ENCODE results near the gene NAV1. TPM values are rescaled to one million over a fixed set of nuclear protein-coding genes. Genes with fewer than 3 reads are reported as not detected.

The NAV1 gene
- total RNA-seq, 1 donor from 2014 or later = 44.9 TPM

DNA sequence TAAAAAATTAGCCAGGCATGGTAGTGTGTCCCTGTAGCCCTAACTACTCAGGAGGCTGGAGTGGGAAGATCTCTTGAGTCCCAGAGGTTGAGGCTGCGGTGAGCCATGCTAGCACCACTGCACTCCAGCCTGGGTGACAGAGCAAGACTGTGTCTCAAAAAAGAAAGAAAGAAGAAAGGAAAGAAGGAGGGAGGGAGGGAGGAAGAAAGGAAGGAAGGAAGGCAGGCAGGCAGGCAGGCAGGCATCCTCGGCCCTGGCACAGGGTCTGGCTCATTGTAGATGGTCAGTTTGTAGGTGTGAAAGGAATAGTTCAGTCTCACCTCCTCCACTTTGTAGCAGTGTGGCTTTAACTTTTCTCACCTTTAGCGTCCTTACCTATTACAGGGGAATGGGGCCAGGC lies 25.0 kb downstream of the NAV1 start:
- TF ChIP-seq, protein P1, sequence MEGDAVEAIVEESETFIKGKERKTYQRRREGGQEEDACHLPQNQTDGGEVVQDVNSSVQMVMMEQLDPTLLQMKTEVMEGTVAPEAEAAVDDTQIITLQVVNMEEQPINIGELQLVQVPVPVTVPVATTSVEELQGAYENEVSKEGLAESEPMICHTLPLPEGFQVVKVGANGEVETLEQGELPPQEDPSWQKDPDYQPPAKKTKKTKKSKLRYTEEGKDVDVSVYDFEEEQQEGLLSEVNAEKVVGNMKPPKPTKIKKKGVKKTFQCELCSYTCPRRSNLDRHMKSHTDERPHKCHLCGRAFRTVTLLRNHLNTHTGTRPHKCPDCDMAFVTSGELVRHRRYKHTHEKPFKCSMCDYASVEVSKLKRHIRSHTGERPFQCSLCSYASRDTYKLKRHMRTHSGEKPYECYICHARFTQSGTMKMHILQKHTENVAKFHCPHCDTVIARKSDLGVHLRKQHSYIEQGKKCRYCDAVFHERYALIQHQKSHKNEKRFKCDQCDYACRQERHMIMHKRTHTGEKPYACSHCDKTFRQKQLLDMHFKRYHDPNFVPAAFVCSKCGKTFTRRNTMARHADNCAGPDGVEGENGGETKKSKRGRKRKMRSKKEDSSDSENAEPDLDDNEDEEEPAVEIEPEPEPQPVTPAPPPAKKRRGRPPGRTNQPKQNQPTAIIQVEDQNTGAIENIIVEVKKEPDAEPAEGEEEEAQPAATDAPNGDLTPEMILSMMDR (conservative IDR thresholded peaks at IDR 0.05) = no peak
- peaks cover 13% of the 10 kb centered on the region for H3K4me1 Mint-ChIP-seq (ENCODE audit: unreplicated experiment)
- DNase-seq (ENCODE audit: extremely low spot score, unreplicated experiment) = peak; percentile 27
- H3K4me3 Mint-ChIP-seq = no peak overlapping the region
- no peaks in the 10 kb centered on the region for H3K9me3 Mint-ChIP-seq
- no peaks in the 10 kb centered on the region for H3K36me3 Mint-ChIP-seq
- H3K27ac Mint-ChIP-seq = no peak overlapping the region
- no peaks in the 10 kb centered on the region for H3K27me3 Mint-ChIP-seq

DNA sequence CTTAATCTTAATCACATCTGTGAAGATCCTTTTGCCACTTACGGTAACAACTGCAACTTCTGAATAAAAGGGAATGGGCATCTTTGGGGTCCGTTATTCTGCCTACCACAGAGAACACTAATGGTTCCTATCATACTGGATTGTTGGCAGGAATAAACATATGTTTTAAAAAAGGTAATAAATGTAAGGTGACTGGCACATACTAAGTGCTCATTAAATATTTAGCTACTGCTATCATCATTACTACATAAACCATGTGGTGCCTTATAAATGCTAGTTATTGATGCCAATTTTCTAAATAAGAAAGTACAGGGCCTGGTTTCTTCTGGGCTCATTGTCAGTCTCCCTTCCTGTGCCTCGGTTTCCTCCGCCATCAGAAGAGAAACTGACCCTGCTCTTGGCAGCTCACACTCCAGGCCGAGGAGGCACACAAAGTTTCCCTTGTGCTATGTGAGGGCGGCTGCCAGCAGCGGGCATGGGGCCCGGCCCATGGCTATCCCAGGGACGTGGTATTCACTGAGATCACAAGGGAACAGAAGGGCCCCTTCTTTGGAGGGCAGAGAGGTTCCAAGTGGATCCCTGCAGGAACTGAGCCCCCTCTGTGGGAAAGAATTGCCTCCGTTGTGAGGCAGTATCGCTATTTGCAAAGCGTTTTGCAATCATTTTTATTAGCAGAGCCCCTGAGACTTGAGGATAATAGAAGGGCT lies 26.2 kb downstream of the NAV1 start:
- TF ChIP-seq, protein P1 (conservative IDR thresholded peaks at IDR 0.05) = no peak
- no peak for DNase-seq (ENCODE audit: extremely low spot score, unreplicated experiment)
- Mint-ChIP-seq H3K27me3 (no peaks in the 10 kb centered on the region), H3K27ac (no peak overlapping the region), H3K36me3 (no peaks in the 10 kb centered on the region), H3K4me3 (no peak overlapping the region), H3K9me3 (no peaks in the 10 kb centered on the region), H3K4me1 (ENCODE audit: unreplicated experiment) (peaks cover 4% of the 10 kb centered on the region)

DNA sequence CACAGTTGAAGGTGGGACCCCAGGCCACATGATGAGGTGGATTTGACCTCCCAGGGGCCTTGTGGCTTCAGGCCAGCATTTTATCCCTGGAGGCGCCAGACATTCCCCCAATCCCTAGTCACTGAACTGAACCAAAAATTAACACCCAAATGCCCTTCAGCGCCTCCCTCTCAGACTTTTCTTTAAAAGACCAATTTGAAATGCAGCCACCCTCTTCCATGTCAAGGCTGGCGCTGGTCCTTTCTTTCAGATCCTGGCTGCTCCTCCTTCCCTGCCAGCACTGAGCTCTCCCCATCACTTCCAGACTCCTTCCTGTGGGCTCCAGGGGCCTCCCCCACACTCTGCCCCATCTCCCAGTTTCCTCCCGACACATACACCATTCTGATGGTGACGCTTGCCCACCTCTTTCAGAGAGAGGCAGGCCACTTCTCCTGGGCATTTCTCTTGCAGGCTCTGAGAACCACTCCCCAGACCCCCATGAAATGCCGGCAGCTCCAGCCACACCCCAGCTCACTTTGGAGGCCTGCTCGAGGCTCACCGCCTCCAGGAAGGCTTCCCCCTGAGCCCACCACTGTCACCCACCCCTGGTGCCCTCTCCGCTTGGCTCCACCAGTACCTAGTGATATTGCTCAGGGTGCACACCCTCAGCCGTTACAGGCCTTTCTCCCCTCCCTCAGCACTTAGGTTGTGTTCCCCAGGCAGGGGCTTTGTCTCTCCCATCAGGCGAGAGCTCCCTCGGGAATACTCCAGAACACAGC lies 27.0 kb downstream of the NAV1 start:
- H3K9me3 Mint-ChIP-seq = no peaks in the 10 kb centered on the region
- H3K4me1 Mint-ChIP-seq (ENCODE audit: unreplicated experiment) = peaks cover 9% of the 10 kb centered on the region
- TF ChIP-seq, protein P1 (conservative IDR thresholded peaks at IDR 0.05) = no peak
- H3K27ac Mint-ChIP-seq = no peak overlapping the region
- H3K36me3 Mint-ChIP-seq = no peaks in the 10 kb centered on the region
- no peak overlapping the region for H3K4me3 Mint-ChIP-seq
- no peak for DNase-seq (ENCODE audit: extremely low spot score, unreplicated experiment)
- H3K27me3 Mint-ChIP-seq = no peaks in the 10 kb centered on the region

DNA sequence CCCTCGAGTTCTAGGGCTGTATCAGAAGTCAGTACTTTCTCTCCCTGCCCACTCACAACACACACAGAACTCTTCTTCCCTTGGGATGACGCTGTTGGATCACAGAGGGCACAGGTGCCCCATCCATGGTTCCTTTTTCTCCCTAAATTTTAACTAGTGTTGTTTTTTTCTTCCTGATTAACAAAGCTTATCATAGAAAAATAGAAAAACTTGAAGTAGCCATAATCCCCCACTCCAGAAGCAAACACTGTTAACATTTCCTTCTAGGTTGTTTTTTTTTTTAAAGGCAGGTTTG lies 27.5 kb downstream of the NAV1 start:
- Mint-ChIP-seq H3K9me3 (no peaks in the 10 kb centered on the region), H3K36me3 (no peaks in the 10 kb centered on the region), H3K4me3 (no peak overlapping the region), H3K4me1 (ENCODE audit: unreplicated experiment) (peaks cover 12% of the 10 kb centered on the region), H3K27me3 (no peaks in the 10 kb centered on the region), H3K27ac (no peak overlapping the region)
- TF ChIP-seq, protein P1 (conservative IDR thresholded peaks at IDR 0.05) = no peak
- DNase-seq (ENCODE audit: extremely low spot score, unreplicated experiment) = no peak

DNA sequence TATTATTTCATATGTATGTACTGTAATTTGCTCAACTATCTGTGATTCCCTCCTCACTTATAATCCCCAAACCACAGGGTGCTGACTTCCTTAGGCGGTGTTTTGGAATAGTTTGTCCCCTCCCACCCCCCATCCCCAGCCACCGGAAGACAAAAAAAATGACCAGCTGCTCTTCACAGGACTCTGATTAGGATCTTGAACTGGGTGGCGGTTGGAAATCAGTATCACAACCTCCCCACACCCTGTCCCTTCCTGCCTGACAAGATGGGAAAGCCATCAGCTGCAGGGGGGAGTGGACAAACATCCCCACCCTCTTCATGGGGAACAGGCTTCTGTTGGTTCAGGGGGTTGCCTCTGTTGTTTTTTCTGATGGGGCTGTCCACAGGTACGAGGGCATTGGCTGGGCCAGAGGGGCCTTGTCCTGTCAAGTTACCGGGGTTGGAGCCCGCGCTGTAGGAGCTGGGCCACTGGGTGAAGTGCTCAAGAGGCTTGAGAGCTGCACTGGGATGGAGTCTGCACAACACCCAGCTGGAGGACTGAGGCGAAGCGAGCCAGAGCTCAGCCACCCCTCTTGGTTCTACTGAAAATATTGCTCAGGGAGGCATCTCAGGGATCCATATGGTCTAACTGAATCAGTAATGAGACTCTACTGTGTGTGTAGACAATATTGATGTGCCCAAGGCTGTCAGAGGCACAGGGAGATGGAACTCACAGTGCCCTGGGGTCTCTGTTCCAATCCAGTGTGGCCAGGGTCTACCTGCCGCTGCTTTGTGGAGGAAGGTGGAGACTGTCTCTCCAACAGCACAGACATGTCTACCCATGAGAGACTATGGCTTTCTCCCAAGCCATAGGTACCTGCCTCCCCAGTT lies 28.2 kb downstream of the NAV1 start:
- Mint-ChIP-seq H3K27me3 (no peaks in the 10 kb centered on the region), H3K27ac (no peak overlapping the region), H3K9me3 (no peaks in the 10 kb centered on the region), H3K4me3 (no peak overlapping the region), H3K36me3 (no peaks in the 10 kb centered on the region), H3K4me1 (ENCODE audit: unreplicated experiment) (peaks cover 17% of the 10 kb centered on the region)
- TF ChIP-seq, protein P1 (conservative IDR thresholded peaks at IDR 0.05) = no peak
- DNase-seq (ENCODE audit: extremely low spot score, unreplicated experiment) = no peak

Data from type B pancreatic cell (in vitro differentiated cells).